ENCODE data around the gene SPATA31E1.
"Not testable (repeated sequence)": the region's sequence is repeated elsewhere in the genome, so short reads cannot be mapped to it uniquely, and the experiment has no call there.

The SPATA31E1 gene

GRCh38 chr9:87937918-87938317 lies 55.2 kb downstream of the SPATA31E1 start:
- not testable (repeated sequence) for DNase-seq

- DNase-seq = not testable (repeated sequence)
Observed at GRCh38 chr9:87938336-87938735, 55.7 kb downstream of the SPATA31E1 start.

All from activated gamma-delta T cell treated with Interleukin-2 at 50 U/mL for 16 hours (primary cell).